GM19455 (cell line): ENCODE measurements around the gene SETDB1.

Experiments used
- ATAC-seq: cut with Tn5 transposase; IDR thresholded peaks from one replicate; pipeline ENCODE4 v1.9.1; 2021; ENCODE audit not compliant: unreplicated experiment

SETDB1 gene

GRCh38 chr1:150974580-150975478 is 48.7 kb downstream of the SETDB1 start, which contains the start of gene CERS2:
Gene CERS2 (minus strand): TSS chr1:150974835. CDS start chr1:150969090, 5,745 bp downstream.
- peak; percentile 55 for ATAC-seq

GRCh38 chr1:150976401-150976821 is 50.2 kb downstream of the SETDB1 start:
- no peak for ATAC-seq

GRCh38 chr1:150976879-150977694 is 50.9 kb downstream of the SETDB1 start:
- no peak for ATAC-seq

DNA sequence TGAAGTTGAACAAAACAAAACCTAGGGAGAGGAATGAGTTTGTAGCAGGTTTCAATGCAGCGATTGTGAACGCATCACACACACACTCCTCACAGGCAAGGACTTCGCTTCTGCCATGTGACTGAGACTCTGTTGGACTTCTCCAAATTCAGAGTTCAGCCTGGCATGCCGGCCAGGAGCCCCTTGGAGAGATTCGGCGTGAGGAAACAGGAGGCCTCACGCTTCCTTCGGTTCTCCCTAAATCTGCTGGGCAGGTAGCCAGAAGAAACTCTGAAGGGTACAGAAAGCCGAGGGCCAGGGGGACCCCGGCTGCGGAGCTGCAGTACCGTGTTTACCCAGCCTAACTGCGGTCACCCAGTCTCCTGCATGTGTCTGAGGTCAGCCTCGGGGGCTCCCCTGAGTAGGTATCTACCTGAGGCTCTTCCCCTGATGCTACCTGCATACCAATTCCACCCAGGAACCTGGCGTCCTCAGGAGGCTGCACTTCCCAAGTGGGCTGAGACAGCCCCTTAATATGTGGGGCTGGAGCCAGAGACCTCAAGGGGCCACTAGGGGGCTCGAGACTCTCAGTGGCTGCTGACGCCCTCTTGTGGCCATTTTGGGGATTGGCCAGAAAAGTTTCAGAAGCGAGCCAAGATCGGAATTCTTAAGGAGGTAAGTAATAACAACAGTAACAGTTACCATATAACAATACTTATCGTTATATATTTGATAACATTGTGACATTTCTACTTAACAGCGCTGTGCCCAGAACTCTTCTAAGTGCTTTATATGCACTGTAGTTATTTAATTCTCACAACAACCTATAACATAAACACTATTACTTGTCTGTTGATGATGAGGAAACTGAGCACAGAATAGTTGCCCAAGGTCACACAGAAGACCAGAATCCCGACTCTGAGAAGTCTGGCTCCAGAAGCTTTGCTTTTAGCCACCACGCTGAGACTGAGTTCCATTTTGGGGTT is 53.2 kb downstream of the SETDB1 start:
- no peak for ATAC-seq

DNA sequence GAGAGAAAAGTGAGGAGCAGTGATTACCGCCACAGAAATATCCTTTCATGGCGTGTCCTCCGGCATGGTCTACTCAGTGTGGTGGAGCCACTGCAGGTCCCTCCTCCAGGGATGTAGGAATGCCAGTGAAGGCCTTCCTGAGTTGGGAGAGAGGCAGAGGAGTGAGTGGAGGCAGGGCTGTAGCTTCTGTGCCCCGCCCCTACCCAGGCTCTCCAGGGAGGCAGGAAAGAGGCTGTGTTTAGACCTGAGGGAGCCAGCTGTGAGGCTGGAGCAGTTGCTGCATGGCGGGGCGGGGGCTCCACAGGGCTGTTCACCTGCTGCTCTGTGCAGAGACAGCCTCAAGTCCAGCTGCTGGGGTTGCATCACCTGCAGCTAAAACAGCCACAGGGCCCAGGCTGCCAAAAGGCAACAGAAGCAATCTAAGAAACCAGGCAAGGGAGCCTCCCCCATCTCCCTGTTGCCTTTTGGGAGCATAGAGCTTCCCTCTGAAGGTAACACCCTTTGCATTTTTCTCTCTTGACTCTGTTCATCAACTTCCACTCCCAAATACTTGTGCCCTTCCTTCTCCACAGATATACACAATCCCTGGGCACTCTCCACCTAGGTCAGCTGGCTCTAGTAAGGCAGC is 55.1 kb downstream of the SETDB1 start:
- ATAC-seq: no peak

DNA sequence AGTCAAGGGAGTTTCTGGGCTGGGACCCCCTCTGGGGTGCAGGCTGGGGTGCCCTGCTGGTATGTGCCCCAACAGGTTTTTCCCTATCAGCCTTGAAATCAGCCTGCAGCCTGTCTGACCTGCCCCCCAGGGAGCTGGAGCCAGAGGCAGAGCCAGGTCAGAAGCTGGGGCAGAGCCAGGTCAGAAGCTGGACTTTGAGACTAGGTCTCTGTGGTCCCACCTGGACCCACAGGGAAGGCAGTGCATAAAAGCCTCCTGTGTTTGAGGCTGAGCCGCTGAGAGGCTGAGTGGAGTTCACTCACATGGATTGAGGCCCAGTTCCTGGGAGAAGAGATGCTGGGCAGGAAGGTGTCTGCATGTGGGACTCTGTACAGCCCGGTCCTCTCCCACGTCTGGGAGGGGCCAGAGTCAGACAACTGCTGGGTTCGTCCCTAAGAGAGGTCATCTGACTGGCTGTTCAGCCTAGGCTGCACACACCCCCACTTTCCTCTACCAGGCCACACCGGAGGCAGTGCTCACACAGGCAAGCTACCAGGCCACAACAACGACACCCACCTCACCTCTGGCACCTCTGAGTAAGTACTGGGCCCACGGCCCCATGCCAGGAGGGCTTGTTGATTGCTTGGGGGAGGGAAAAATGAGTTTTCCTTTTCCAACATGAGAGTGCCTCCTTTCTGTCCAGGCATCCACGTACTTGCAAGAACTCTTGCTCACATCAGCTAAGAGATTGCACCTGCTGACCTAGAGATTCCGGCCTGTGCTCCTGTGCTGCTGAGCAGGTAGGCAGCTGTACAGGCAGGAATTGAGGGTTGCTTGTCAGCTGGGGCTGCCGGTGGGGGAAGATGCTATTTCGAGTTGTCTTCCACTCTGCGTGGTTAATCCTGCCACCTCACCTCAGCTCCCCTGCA is 55.9 kb downstream of the SETDB1 start, which contains the start of gene ANXA9:
Gene ANXA9 (plus strand): TSS at position 488 of the 908 bp plus-strand sequence. CDS start 814 bp downstream, outside the sequence.
- ATAC-seq: no peak

DNA sequence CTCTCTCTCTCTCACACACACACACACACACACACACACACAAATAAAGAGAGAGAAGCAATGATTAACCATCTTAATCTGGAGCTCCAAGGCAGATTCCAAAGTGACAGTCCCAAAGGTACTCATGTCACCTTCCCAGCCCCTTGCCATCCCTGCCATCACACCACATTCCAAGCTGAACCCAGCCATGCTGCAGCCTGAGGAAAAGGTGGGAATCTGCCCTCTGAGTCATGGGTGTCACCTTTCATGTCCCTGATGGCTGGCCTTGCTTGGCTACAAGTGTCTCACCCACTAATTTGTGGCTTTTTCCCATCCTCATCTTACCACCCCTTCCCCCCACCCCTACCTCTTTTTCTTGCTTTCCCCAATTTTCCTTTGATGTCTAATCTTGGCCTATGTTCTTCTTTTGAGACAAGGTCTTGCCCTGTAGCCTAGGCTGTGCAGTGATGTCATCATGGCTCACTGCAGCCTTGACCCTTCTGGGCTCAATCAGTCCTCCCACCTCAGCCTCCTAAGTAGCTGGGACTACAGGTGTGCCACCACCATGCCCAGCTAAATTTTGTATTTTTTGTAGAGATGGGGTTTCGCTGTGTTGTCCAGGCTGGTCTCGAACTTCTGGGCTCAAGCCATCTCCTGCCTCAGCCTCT is 59.1 kb downstream of the SETDB1 start:
- no peak for ATAC-seq

GRCh38 chr1:150987924-150988323 is 61.8 kb downstream of the SETDB1 start:
- ATAC-seq: no peak

DNA sequence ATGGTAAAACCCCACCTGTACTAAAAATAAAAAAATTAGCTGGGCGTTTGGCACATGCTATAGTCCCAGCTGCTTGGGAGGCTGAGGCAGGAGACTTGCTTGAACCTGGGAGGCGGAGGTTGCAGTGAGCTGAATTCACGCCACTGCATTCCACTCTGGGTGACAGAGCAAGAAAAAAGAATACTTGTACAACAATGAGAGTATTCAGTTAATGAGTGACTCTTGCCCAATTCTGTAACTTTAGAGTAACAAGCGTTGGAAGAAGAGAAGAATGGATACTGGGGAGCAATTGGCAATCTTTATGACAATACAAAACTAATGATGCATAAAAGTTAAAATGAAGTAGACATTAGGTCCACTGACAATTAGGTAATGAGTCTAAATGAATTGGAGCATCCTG is 66.5 kb downstream of the SETDB1 start:
- ATAC-seq: no peak

DNA sequence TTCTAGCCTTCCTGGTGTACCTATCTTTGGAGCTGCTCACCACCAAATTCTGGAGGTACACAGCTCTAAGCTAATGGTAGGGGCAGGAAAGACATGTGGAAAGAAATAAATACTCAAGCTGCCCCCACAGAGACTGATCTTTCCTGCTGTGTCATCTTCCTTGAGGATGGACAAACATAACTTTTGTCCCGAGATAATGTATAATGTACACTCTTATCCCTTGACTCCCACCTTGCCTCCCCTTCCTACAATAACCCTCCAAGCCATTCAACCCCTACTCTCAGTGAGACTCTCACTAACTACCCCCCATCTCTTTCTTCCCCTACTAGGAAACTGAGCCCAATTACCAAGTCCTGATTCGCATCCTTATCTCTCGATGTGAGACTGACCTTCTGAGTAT is 68.1 kb downstream of the SETDB1 start:
- ATAC-seq: no peak

DNA sequence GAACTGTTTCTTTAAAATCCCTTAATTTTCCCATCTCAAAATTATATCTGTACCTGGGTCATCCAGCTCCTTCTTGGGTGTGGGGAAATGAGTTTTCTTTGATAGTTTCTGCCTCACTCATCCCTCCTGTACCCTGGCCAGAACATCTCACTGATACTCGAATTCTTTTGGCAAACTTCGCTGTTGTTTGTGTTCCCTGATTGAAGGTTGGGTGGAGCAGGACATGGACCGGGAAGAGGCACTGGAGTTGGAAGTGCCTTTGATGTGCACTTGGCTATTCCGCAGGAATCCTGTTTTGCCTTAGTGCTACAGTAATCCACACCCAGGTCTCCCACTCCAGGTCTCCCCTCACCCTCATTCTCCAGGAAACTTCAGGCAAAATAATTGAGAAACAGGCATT is 69.3 kb downstream of the SETDB1 start:
- ATAC-seq: no peak

DNA sequence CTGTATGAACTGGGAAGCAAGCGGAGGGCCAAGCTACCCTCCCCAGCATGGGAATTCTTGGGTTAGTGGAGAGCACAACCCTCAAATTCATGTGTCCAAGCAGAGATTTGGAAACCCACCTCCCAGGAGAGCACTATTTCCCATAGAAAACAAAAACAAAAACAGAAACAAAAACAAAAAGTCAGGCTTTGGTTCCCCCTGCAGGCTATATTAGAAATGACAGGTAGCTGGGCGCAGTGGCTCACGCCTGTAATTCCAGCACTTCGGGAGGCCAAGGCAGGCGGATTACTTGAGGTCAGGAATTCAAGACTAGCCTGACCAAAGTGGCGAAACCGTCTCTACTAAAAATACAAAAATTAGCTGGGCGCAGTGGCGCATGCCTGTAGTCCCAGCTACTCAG is 69.7 kb downstream of the SETDB1 start:
- no peak for ATAC-seq

GRCh38 chr1:150997126-150997872 is 71.1 kb downstream of the SETDB1 start:
- ATAC-seq: no peak

GRCh38 chr1:150997949-150998348 is 71.8 kb downstream of the SETDB1 start:
- ATAC-seq: no peak

DNA sequence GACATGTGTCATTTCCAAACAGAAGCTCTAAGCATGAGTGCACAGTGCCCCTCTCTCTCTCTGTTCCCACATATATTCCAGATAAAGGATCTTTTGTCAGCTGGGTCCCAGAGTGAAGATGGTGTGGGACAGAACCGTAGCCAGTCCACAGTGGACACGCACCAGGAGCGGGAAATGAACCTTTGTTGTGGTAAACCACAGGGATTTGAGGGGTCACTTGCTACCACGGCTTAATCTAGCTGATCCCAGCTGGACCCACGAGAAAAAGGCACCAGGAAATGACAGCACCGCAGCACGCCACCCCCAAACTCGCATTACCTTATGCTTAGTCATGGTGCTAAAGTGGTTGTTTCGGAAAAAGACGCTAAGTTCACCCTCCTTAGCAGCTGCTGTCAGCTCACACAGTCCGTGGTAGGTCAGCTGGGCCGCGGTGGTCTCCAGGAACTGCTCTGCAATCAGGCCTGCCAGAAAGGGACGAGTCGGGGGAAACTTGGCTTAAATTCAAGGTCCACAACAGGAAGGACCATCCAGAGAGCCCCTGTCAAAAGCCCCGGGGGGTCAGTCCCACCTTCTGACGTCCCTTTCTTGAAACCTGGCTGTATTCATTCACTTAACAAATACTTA is 73.0 kb downstream of the SETDB1 start:
- no peak for ATAC-seq

- ATAC-seq: no peak
Observed at GRCh38 chr1:150999926-151000325, 73.8 kb downstream of the SETDB1 start.

GRCh38 chr1:151000408-151000807 is 74.2 kb downstream of the SETDB1 start:
- ATAC-seq: no peak
